GM18873 (cell line): ENCODE results near the gene HCK.

Source experiments
- ATAC-seq: cut with Tn5 transposase; IDR thresholded peaks from one replicate; pipeline ENCODE4 v1.9.1; 2021; ENCODE audit warnings: mild to moderate bottlenecking, moderate library complexity, moderate number of reproducible peaks; ENCODE audit not compliant: unreplicated experiment, low FRiP score

Gene HCK

DNA sequence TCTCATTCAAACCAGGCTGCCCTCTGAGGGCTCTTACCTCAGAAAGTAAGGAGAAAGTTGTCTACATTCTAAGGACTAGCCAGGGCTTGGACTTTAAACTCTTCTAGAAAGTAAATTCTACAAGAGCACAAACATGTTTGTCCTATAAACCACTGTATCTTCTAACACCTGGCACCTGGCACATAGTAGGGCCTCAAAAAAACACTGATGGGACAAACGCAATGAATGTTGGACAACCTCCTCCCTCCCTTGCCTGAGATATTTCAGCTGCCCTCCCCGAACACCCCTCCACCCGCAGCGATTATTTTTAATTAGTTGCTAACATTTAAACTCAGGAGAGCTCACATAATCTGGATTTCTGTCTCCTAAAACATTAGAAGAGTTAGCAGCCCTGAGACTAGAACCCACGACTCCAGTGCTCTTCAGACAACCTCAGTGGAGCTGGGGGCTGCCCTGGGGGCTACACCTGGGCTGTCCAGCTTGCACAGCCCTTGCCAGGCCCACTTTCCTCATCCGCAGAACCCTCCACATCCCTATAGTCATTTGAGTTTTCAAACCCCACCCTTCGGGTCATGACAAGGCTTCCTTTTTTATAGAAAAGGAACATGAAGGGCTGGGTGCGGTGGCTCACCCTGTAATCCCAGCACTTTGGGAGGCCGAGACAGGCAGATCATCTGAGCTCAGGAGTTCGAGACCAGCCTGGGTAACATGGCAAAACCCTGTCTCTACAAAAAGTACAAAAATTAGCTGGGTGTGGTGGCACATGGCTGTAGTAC lies 4.9 kb downstream of the HCK start:
- no peak for ATAC-seq

DNA sequence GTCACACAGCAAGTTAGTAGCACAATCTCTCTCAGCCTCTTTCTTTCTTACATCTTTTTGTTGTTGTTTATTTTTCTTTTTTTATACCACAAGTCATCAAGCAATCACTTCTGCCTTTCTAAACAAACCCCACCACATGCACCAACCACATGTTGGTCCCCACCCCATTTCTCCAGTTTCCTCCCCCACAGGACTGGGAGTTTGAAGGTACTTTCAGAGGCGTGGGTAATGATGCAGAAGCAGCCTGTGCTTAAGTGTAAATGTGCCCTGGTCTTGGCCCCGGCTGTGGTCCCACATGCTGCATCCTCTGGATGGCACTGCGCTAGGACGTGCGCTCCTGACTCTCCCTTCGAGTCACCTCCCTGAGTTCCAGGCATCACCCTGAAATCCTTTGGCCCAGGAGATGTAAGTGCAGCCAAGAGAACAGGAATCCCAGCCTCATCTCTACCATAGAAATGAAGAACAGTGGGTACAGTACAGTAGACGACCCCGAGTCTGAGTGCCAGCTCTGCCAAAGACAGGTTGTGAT lies 5.7 kb downstream of the HCK start:
- no peak for ATAC-seq

DNA sequence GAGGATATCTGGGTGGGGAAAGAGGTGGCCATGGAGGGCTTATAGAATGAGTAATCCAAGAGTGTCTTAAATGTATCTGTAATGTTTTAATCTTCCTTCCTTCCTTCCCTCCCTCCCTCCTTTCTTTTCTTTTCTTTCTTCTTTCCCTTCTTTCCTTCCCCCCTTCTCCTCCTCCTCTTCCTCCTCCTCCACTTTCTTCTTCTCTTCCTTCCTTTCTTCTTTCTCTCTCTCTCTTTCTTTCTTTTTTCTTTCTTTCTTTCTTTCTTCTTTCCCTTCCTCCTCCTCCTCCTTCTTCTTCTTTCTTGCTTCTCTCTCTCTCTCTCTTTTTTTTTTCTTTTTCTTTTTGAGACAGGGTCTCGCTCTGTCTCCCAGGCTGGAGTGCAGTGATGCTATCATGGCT lies 7.1 kb downstream of the HCK start:
- no peak for ATAC-seq

DNA sequence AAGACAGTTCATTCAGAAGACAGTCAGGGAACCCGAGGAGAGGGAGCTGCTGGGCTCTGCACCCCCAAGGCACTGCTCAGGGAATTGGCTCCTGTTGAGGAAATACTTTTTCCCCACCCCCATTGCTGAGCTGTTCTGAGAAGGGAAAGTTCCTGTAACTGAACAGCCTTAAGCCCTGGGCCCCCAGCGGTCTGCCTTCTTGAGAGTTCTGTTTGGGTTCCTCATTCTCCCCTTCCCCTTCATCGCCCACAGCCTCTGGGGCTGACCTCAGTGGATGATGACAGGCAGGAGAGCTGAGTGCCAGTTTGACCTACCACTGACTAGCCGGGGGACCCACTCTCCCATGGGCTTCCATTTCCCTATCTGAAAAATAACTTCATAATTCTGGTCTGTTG lies 10.7 kb downstream of the HCK start:
- no peak for ATAC-seq

- no peak for ATAC-seq
Observed at GRCh38 chr20:32063695-32064094, 11.7 kb downstream of the HCK start.

DNA sequence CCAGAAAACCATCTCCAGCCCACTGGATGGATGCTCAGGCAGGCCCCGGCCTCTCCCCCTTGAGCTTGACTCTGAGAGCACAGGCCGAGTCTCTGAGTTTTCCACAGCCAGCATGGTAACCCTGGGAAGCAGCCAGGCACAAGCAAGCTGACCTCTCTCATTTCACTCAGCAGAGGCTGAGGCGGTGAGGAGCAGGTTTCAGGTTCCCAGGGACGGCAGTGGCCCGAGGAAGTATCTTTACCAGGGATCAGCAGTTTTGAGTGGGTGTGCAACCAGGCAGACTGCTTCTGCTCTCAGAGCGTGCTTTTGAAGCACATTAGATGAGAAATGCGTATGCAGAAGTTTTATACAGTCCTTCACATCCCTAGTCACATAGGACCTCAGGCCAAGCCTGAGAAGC lies 12.6 kb downstream of the HCK start:
- ATAC-seq, result no peak

- ATAC-seq, result no peak
Observed at GRCh38 chr20:32067234-32067821, 15.3 kb downstream of the HCK start.

GRCh38 chr20:32068174-32068573 lies 16.1 kb downstream of the HCK start:
- no peak for ATAC-seq

DNA sequence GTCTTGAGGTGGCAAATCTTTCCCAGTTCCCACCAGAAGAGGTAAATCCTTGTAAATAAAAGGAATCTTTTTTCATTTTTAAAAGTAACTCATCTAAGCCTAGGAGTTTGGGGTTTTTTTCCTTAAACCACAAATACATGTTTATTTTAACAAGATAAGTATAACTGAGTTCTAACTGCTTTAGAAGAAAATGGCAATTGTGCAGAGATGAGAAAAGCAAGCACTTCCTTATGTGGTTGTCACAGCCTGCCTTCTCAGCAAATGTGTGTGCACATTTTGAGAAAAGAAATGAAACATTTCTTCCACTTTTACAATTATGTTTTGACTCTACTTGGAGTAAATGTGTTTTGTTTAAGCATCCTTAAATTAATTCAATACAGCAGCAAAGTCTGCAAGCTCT lies 17.7 kb downstream of the HCK start:
- ATAC-seq, result no peak

DNA sequence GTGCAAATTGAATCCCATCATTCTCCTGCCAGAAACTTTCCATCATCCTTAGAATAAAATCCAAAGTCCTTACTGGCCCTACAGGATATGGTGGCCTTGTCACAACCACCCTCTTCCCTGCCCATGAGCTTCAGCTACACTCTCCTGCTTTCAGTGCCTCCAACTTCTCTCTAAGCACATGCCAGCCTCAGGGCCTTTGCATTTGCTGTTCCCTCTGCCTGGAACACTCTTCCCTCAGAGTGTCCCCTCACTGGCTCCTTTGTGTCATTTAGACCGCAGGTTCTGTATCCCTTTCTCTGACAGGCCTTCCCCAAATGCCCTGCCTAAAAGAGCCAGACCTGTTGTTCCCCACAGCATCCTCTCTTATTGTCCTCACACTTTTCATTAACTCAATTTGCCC lies 18.2 kb downstream of the HCK start:
- ATAC-seq, result no peak

DNA sequence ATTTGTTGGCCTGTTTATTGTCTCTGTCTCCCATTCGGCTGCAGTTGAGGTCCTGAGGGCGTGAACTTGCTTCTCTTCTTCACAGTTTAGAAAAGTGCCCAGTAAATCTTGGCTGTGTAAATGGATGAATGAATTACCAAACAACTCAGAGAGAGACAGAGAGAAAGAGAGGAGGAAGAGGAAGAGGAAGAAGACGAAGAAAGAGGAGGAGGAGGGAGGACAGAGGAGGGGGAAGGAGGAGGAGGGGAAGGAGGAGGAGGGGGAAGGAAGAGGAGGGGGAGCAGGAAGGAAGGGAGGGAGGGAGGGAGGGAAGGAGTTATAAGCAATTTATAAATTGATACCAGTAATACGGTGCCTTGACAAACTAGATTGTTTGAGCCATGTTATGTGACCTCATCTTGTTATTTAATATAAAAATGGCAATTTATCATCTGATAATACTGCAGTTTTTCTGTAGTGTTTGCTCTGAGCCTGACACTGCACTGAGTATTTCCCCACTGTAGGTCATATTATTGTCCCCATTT lies 18.7 kb downstream of the HCK start:
- no peak for ATAC-seq

DNA sequence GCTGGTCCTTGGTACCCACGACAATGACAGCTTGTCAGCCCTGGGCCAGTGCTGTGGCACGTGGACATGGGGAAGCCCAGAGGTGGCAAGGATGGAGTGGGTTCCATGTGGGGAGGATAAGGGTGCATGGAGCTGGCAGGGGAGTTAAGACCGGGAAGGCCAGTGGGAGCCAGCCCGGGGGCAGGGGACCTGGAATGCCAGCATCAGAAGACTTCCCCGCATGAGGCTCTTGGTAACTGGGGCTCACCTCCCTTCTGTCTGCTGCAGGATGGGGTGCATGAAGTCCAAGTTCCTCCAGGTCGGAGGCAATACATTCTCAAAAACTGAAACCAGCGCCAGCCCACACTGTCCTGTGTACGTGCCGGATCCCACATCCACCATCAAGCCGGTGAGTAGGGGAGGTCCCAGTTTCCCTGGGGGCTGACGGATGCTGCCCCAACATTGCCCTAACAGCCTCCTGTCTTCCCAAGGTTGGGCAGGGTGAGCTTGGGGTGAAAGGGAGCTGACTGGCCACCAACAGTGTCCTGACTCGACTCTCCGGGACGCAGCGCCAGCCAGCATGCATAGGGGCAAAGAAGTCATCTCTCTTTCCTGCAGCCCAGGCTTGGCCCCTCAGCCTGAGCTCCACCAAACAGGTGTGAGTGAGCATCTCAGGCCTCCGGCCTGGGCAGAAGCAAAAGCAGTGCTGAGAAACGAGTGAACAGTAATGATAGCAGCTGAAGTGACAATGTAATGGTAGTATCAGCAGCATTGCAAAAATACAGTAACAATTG lies 19.5 kb downstream of the HCK start:
- no peak for ATAC-seq

DNA sequence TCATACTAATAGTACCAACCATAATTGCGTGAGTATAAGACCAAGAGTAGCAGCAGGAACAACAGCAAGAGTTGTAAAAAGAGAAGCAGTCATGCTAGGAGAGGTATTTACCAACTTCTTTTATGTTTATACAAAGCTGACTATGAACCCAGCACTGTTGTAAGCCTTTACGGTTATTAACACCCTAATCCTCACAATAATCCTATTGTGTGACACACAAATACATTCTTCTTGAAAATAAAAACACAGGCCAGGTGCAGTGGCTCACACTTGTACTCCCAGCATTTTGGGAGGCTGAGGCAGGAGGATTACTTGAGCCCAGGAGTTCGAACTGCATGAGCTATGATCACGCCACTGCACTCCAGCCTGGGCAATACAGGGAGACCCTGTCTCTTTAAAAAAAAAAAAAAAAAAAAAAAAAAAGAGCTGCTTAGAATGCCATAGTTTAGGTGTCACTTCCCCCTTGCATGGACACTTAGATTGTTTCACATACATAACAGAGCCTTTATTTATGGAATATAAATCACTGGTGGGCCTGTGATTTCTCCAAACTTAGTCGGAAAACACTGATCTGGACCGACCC lies 20.2 kb downstream of the HCK start:
- no peak for ATAC-seq

DNA sequence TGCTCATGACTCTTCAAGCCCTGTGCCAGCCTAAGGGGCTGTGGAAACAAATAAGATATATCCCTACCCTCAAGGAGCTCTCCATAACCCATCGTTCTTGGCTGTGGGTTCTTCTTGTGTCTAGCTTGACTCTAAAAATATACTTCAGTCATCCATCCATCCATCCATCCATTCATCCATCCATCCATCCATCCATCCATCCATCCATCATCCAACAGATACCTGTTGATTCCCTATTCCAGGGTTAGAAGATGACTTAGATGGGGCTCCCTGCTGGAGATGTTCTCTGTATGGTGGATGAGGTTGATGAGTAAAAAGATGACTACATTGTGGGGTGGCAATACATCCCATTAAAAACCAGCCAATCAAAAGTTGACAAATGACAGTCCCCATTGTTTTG lies 23.5 kb downstream of the HCK start:
- ATAC-seq, result no peak

GRCh38 chr20:32077190-32077589 lies 25.1 kb downstream of the HCK start:
- ATAC-seq, result no peak

GRCh38 chr20:32078322-32078721 lies 26.3 kb downstream of the HCK start:
- no peak for ATAC-seq

- ATAC-seq, result no peak
Observed at GRCh38 chr20:32078791-32079190, 26.7 kb downstream of the HCK start.

DNA sequence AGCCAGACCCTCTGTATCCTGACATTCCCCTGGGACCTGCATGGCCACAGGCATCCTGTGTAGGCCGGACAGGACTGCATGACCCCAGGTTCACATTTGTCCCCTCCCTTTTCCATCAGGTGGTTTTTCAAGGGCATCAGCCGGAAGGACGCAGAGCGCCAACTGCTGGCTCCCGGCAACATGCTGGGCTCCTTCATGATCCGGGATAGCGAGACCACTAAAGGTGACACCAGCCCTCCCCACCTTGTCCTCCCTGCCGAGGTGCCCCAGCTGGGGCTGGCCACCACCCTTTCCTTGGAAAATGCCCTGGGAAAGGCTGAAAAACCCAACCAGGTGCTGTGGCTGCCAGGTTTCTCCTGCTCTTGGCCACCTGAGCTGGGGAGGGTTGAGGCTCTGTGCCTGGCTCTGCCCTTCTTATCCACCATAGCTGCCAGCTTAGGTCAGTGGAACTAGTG lies 27.6 kb downstream of the HCK start:
- ATAC-seq, result no peak

DNA sequence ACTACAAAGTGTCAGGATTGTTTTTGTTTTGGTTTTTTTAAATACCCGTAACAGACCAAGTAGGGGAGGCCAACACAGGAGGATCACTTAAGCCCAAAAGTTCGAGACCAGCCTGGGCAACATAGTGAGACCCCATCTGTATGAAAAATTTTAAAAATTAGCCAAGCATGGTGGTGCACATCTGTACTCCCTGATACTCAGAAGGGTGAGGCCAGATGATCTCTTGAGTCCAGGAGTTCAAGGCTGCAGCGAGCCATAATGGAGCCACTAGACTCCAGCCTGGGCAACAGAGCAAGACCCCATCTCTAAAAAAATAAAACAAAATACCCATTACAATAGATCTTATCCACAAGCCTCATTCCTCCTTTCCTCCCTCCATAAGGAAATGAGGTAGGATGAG lies 28.7 kb downstream of the HCK start:
- ATAC-seq, result no peak

DNA sequence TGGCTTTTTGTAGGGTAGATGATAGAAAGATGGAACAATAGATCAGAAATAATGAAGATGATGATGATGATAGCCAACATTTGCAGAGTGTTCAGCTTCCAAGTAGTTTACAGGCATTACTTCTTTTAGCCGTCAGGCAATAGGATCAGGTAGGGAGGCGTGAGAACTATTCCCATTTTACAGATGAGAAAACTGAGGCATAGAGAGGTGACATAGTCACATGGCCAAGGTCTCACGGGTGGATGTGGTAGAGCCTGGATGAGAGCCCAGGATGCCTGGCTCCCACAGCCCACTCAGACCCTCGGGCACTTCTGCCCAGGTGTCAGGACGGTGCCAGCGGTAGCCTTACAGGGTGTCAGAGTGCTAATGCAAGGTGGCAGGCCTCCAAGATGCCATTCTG lies 31.4 kb downstream of the HCK start:
- no peak for ATAC-seq

- ATAC-seq, result no peak
Observed at GRCh38 chr20:32087070-32087469, 35.0 kb downstream of the HCK start.
